Hepatocyte (in vitro differentiated cells): ENCODE results near the gene RIBC2.

Experiments used
- CTCF ChIP-seq: fragments of 200-600 bp; sonication (generic); IDR thresholded peaks from 2 replicates; pipeline ENCODE4 v1.5.1; 2016; ENCODE audit warnings: antibody characterized with exemption, mild to moderate bottlenecking; ENCODE audit not compliant: poor library complexity
- EZH2 ChIP-seq: fragments of 200-600 bp; sonication (generic); IDR thresholded peaks from 2 replicates; pipeline ENCODE4 v1.6.1; 2016; ENCODE audit warnings: antibody characterized with exemption, mild to moderate bottlenecking, borderline replicate concordance
- EZH2phosphoT487 ChIP-seq: fragments of 200-600 bp; sonication (generic); IDR thresholded peaks from one replicate; pipeline ENCODE4 v1.6.1; 2018; ENCODE audit warnings: antibody characterized with exemption, mild to moderate bottlenecking, low read depth, moderate library complexity; ENCODE audit not compliant: unreplicated experiment, severe bottlenecking

GRCh38 chr22:45475851-45476514, 62.5 kb downstream of the RIBC2 start:
- TF ChIP-seq CTCF (no peak), EZH2 (no peak), EZH2phosphoT487 (no peak)
